GM21360 (cell line): Measurements from ENCODE around the gene PTPRQ.

ENCODE experiments used
- ATAC-seq: cut with Tn5 transposase; IDR thresholded peaks from one replicate; pipeline ENCODE4 v1.9.1; 2021; ENCODE audit warnings: mild to moderate bottlenecking, moderate library complexity; ENCODE audit not compliant: unreplicated experiment

PTPRQ gene

GRCh38 chr12:80716696-80717469 lies 272.8 kb downstream of the PTPRQ start, which contains the start of gene MYF5:
Gene MYF5 (plus strand): TSS chr12:80716912. CDS start chr12:80717064, 152 bp downstream.
- no peak for ATAC-seq

- ATAC-seq: no peak
These were observed 273.8 kb downstream of the PTPRQ start for GRCh38 chr12:80717856-80718255.

DNA sequence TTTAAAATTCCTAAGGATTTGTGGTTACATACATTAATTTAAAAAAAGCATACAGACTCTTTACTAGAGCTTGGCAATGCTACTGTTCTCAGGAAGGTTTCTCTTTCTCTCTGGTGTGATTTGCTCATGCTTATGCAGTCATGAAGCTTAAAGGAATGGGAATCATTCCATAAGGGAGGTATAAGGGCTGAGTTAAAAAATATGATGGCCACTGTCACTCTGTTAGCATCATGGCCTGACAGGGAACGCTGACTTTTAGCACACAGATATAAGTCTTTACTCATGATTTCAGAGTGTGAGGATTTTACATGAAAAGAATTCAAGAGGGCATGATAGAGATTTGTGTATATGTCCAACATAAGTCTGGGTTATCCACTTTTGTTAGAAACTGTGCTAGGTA lies 276.5 kb downstream of the PTPRQ start:
- ATAC-seq: no peak

DNA sequence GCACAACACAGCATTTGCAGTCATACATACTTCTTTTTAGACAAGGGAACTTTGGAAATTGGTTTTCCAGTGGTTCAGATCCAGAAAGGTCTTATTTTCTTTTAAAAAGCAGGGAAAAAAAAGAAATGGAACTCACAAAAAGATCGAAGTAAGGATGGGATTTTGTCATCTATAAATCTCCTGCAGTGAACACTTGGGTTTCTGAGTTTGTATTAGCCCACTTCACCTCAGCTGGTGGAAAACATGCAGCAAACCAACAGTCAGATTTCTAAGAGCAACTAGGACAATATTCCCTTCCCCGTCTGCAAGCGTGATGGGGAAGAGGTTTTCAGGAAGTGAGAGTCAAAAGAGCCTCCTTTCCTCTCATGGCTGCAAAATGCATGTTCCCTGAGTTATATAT lies 277.3 kb downstream of the PTPRQ start:
- ATAC-seq: no peak
